ENCODE measurements around the gene PTPA. TPM values are rescaled to one million over a fixed set of nuclear protein-coding genes. Genes with fewer than 3 reads are reported as not detected.

PTPA gene
- total RNA-seq, result 100 to 1,000 TPM in 1 of 4 donors, 10 to 100 TPM in 3; 59.1 to 108 (median 83.8) TPM

- H3K27me3 ChIP-seq, result no peaks in the 10 kb centered on the region
- peaks cover 64% of the 10 kb centered on the region for H3K4me1 ChIP-seq
- H3K36me3 ChIP-seq, result peaks cover 10% of the 10 kb centered on the region
- no peak for TF ChIP-seq CTCF (IDR thresholded peaks at IDR 0.05)
- TF ChIP-seq POLR2AphosphoS5 (IDR thresholded peaks at IDR 0.05), result peak in 1 of 3 donors; percentile 90
- TF ChIP-seq POLR2A (IDR thresholded peaks at IDR 0.05), result peak; percentile 13 to 79
- H3K27ac ChIP-seq, result peak within 1 kb of the TSS; percentile 91
- H3K9me3 ChIP-seq, result no peaks in the 10 kb centered on the region
- WGBS, result 0% methylated on average over 2 of the region's 77 CpGs
- H3K4me3 ChIP-seq, result peak within 1 kb of the TSS; percentile 95
- DNase-seq (ENCODE audit: low spot score in 2 of 2), result peak; percentile 98 to 99
Measured at GRCh38 chr9:129110740-129111527, at the start of gene PTPA, which contains the start of gene CRAT. PTPA (plus strand) TSS chr9:129111415; CDS start chr9:129111601, 186 bp downstream. CRAT (minus strand) TSS chr9:129110793; CDS start chr9:129110509, 284 bp downstream.

GRCh38 chr9:129063061-129063460 lies 48.2 kb upstream of the PTPA start:
- Histone ChIP-seq H3K4me1 (no peaks in the 10 kb centered on the region), H3K9me3 (no peaks in the 10 kb centered on the region), H3K36me3 (peaks cover 86% of the 10 kb centered on the region)

GRCh38 chr9:129064499-129064908 lies 46.7 kb upstream of the PTPA start:
- no peak overlapping the region for H3K4me3 ChIP-seq
- H3K27me3 ChIP-seq, result no peaks in the 10 kb centered on the region
- no peak for TF ChIP-seq POLR2AphosphoS5 (IDR thresholded peaks at IDR 0.05)
- TF ChIP-seq EP300 (IDR thresholded peaks at IDR 0.05), result no peak
- TF ChIP-seq CTCF (IDR thresholded peaks at IDR 0.05), result no peak
- no peak for TF ChIP-seq POLR2A (IDR thresholded peaks at IDR 0.05)
- H3K27ac ChIP-seq, result no peak overlapping the region
- DNase-seq (ENCODE audit: low spot score in 2 of 2), result no peak
- H3K9me3 ChIP-seq, result no peaks in the 10 kb centered on the region
- no peaks in the 10 kb centered on the region for H3K4me1 ChIP-seq
- H3K36me3 ChIP-seq, result peaks cover 93% of the 10 kb centered on the region
- WGBS, result 88% methylated on average over 8 of the region's 8 CpGs

More at GRCh38 chr9:129063061-129063460, 48.2 kb upstream of the PTPA start:
- no peak overlapping the region for H3K4me3 ChIP-seq
- H3K27me3 ChIP-seq, result no peaks in the 10 kb centered on the region
- WGBS, result 89% methylated on average over 5 of the region's 9 CpGs
- no peak for TF ChIP-seq CTCF (IDR thresholded peaks at IDR 0.05)
- no peak for TF ChIP-seq EP300 (IDR thresholded peaks at IDR 0.05)
- TF ChIP-seq POLR2A (IDR thresholded peaks at IDR 0.05), result no peak
- TF ChIP-seq POLR2AphosphoS5 (IDR thresholded peaks at IDR 0.05), result no peak
- no peak overlapping the region for H3K27ac ChIP-seq
- no peak for DNase-seq (ENCODE audit: low spot score in 2 of 2)

DNA sequence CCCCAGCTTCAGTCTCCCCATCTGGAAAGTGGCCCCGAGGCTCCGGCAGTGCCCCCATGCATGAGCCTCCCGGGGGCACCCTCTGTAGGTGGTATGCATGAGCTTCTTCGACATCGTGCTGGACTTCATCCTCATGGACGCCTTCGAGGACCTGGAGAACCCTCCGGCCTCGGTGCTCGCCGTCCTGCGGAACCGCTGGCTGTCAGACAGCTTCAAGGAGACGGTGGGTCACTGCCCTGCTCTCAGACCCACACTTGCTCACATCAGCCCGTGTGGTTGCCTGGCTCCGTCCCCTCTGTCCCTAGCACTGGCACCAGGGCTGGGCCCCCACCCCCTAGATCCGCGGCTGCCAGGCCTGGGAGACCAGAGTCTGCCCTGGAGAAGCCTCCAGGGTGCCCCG lies 43.1 kb upstream of the PTPA start:
- peaks cover 65% of the 10 kb centered on the region for H3K36me3 ChIP-seq
- TF ChIP-seq POLR2A (IDR thresholded peaks at IDR 0.05), result no peak
- no peak for TF ChIP-seq CTCF (IDR thresholded peaks at IDR 0.05)
- no peak for TF ChIP-seq POLR2AphosphoS5 (IDR thresholded peaks at IDR 0.05)
- no peak for TF ChIP-seq EP300 (IDR thresholded peaks at IDR 0.05)
- H3K4me3 ChIP-seq, result no peak overlapping the region
- no peaks in the 10 kb centered on the region for H3K4me1 ChIP-seq
- no peaks in the 10 kb centered on the region for H3K9me3 ChIP-seq
- DNase-seq (ENCODE audit: low spot score in 2 of 2), result no peak
- H3K27ac ChIP-seq, result no peak overlapping the region
- no peaks in the 10 kb centered on the region for H3K27me3 ChIP-seq
- WGBS, result 93% methylated on average over 8 of the region's 19 CpGs
